Midbrain (tissue), 1 donor: ENCODE measurements around the gene NAV1.
"Not testable (repeated sequence)": the region's sequence is repeated elsewhere in the genome, so short reads cannot be mapped to it uniquely, and the experiment has no call there.

Experiments used
- DNase-seq: peaks from one replicate; lab custom pipeline; 2025; lab: John Stamatoyannopoulos, UW

Gene NAV1

DNA sequence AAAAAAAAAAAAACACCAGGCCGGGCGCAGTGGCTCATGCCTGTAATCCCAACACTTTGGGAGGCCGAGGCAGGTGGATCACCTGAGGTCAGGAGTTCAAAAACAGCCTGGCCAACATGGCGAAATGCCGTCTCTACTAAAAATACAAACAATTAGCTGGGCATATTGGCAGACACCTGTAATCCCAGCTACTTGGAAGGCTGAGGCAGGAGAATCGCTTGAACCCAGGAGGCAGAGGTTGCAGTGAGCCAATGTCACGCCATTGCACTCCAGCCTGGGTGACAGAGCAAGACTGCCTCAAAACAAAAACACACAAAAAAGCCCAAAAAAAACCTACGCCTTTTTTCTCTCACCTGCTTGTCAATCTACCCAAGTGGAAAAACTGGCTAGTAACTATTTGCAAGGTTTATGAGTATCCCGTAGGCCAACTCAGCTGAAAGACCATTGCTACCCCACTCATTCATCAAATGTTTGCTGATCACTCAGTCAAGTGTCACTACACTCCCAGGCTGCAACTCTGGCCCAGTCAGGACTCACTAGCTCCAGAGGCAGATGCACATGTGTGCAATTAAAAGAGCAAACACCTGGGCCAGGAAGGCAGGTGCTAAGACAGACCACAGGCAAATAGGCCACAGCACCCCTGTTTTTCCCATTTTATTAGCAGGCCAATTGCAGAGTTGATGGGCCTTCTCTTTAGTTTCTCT, 34.0 kb upstream of the NAV1 start:
- no peak for DNase-seq

DNA sequence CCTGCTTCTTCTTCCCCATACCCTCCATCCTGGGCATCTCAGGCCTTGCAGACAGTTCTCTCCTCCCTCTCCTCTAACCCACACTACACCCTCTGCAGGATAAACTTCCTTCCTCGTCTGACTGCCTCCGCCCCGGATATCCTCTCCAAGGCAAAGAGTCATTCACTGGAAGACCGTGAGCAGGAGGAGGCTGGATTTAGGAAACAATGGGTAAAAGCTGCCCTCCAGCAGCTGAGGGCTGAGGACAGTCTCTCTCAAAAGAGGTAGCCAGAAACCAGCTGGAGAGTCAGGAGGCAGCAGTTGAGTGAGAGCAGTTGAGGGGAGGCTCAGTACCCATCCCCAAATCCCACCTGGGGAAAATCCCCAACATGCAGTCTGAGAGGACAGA, 33.4 kb upstream of the NAV1 start:
- DNase-seq = no peak

DNA sequence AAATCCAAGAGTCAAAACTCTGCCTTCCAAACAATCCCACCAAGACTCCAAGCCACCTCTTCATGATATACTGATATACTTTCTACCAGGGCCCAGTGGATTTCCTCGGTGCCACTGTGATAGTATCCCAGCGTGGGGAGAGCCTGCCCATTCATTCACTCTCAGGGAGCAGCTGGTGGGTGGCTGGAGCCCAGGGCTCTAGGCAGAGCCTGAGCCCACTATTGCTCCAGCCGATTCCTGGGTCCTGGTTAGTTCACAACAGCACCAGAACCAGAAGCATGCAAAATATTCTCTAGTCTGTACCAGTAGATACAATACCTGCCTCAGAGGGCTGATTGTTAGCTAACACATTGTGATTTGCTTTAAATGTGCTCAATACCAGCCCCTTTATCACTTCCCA, 32.8 kb upstream of the NAV1 start:
- DNase-seq = no peak

DNA sequence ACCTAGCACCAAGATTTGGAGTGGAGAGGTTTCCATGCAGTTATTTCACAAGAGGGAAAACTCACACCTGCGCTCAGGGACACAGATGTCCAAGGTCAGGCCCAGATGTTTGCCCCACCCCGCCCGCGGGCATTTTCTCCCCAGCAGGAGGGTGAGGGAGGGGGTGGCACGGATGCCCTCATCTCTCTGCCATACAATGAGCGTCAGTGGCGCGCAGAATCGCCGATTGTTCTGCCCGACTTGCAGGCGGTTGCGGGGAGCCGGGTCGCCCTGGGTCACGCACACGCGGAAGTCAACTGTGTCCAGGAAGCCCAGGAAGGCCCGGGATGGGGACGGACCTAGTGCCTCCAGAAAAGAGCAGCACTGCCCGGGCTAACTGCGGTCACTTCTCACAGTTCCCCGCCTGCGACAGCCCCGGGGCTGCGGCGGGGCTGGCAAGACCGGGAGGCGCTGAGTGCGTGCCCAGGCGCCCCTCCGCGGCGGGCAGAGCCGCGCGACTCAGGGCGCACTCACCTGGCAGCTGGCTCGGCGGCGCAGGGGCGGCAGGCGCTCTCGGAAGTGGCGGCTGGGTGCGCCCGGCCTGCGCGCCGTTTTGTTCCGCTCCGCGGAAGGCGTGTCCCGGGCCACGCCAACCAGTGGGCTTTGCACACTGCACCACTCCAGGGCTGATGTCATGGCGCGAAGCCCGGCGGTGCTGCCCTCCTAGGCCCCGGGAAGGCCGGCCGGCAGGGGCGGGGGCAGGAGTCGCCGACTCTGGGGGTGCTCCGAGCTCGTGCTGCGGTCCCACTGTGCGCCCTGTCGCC, 32.2 kb upstream of the NAV1 start, which contains the start of gene CSRP1:
Gene CSRP1 (minus strand): TSS at position 567 of the 803 bp plus-strand sequence. CDS start 10,820 bp downstream, outside the sequence.
- peak; percentile 87 for DNase-seq

DNA sequence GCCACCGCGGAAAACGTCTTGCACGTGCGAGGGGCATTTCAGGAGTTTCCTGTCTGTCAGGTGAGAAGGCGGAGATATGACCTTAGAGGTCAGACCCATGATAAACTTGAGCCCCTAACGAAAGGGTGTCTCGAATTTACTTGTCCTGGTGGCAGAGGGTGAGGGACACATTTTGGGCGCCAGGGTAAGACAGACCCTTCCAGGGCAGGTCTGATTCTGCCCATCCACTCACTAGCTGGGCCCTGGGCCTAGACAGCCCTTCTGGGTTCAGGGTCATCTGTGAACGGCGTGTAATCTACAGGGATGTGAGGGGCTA, 31.6 kb upstream of the NAV1 start:
- DNase-seq = no peak

DNA sequence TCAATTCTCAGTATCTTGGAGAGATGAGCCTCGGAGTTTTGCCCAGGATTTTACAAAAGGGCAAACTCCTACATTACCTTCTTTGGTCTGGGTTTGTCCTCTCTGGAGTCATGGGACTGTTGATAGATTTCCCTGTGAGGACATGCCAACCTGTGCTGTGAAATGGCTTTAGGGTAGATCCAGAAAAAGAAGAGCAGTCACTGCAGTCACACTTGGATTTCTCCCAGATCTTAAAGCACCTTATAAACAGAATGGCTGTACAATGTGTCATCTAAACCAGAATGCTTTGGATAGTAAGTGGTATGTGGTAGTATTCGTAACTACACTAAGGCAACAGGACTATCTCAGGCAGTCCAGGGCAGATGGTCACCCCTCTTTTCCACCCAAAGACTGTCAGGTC, 30.1 kb upstream of the NAV1 start:
- no peak for DNase-seq

DNA sequence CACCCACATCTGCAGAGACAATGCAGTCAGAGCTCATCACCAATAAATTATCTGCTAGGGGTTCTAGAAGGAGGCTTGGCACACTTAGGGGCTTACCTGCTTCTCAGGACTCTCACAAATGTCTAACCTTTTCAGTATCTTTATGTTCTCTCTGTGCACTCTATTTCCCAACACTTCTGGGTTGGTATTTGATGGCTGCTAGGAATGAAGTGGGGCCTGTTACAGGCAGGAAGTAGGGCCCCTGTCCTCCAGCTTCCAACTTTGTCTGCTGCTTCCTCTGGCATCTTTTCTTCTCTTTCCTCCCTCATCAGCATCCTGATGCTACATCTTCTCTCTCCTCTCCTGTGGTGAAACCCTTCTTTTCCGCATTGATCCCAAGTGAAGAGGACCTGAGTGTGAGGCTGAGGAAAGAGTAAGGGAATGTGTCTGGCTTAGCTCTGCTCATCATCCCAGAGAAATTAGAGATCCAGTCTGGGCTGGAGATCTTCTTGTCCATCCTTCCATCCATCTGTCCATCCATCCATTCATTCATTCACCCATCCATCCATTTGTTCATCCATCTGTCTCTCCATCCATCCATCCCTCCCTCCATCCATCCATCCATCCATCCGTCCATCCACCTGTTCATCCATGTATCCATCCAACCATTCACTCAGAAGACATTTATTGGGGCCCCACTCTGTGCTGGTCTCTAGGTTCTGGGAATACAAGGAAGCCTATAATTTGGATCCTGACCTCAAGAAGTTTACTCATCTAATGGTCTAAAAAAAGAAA, 29.1 kb upstream of the NAV1 start:
- DNase-seq = no peak

DNA sequence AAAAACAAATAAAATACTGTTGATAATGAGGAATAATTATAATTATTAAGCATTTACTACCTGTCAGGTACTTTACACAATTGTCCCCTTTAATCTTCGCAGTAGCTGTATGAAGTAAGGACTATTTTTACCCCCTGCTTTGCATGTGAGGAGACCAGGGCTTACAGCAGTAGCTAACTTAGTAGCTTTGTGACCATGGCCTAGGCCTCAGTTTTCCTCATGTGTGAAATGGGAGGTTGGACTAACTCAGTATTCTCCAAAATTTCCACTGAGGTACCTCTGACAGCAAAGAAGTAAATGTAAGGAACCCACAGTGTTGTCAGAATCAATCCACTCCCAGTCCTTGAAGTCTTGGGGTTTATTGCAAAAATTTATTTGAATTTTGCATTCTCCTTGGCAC, 28.2 kb upstream of the NAV1 start:
- no peak for DNase-seq

DNA sequence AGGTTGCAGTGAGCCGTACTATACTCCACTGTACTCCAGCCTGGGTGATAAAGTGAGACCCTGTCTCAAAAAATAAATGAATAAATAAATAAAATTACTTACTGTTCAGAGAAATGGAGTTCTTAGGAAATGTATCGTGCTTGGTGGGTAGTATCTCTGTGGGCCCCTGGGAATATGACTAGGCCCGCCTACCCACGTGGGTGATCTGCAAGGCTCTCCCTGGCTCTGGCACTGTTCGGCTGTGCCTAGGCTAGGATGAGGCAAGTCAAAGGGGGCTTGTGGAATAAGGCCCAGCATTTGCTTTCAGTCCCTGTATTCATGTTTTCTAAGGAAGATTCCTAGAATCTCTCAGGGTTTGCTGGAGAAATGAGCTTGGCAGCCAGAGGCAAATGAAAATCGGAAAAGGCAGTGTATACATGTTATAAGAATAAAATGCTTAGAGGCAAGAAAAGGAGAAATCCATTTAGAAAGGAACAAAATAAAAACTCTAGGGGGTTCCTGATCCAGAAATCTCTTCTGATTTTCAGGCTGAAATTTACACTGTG, 27.5 kb upstream of the NAV1 start:
- no peak for DNase-seq

DNA sequence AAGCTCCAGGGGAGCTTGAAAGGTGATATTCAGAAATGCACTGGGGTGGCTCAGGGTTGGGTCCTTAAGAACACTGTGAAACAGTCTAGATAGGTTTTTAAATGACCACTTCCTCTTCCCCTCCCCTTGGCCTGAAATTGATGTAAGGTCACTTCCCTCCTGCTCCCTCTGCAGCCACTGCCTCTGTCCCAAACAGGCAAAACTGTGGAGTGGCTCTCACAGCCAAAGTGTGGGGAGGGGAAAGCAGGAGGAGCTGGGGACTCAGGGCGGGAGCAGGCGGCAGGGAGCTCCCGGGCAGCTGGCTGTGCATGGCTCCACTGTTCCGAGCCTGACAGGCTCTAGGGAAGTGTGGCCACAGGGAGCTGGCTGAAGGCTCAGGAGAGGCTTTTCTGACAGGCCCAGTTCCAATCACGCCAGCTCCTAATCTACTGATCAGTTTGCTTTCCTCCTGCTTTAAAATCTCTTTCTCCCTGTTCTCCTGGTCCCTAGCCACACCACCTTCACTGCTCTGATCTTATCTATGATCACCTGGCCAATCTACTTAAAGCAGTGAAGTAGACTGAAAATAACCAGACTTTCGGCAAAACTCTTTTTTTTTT, 26.9 kb upstream of the NAV1 start:
- DNase-seq = peak; percentile 77

DNA sequence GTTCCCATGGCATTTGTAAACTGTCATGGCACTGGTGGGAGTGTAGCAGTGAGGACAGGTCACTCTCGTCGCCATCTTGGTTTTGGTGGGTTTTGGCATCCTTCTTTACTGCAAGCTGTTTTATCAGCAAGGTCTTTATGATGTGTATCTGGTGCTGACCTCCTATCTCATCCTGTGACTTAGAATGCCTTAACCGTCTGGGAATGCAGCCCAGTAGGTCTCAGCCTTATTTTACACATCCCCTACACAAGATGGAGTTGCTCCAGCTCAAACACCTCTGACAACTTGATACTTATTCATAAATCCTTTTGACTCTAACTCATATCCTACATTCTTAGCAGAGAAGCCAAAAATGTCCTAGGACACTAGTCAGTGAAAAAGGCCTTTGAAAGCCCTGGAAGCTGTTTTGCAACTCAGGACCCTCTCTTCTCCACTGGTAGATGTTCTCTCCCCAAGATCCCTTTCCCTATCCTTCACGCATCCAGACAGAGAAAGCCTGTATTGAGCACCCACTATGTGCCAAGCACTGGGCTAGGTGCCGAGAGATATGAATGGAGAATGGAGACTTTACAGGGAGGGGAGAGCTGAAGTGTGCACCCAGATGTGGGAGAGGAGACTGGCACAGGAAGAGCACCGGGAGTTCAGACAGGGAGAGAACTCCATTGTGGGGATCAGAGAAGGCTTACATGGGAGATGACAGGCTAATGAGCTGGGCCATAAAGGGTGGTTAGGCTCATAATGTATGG, 25.3 kb upstream of the NAV1 start:
- peak; percentile 32 for DNase-seq

DNA sequence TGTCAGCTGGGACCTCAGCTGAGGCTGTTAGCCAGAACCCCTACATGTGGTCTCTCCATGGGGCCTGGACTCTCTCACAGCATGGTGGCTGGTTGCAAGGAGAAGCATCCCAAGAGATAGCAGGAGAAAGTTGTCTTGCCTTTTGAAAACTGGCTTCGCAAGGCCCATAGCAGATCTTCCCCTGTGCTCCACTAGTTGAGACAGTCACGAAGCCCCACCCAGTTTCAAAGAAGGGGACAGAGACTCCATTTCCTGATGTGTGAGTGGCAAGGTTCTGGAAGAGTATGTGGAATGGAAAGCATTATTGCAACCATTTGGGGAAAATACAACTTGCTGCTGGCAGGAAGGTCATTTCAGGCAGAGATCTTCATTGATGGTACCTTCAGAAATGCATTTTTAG, 24.5 kb upstream of the NAV1 start:
- no peak for DNase-seq

DNA sequence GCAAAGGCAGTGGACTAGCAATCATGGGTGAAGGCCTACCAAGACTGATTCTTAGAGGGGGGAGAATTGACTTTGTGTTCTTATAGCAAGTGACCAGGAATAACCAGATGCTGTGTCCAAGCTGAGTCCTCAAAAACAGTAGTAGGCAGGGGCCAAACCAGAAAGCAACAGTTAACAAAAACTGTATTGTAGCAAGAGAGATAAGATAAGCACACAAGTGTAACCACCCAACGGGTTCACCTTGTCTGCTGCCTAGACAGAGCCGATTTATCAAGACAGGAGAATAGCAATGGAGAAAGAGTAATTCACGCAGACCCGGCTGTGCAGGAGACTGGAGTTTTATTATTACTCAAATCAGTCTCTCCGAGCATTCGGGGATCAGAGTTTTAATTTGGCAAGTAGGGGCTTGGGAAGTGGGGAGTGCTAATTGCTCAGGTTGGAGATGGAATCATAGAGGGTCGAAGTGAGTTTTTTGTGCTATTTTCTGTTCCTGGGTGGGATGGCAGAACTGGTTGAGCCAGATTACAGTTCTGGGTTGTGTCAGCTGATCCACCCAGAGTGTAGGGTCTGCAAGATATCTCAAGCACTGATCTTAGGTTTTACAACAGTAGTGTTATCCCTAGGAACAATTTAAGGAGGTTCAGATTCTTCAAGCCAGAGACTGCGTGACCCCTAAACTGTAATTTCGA, 23.7 kb upstream of the NAV1 start:
- DNase-seq = no peak

DNA sequence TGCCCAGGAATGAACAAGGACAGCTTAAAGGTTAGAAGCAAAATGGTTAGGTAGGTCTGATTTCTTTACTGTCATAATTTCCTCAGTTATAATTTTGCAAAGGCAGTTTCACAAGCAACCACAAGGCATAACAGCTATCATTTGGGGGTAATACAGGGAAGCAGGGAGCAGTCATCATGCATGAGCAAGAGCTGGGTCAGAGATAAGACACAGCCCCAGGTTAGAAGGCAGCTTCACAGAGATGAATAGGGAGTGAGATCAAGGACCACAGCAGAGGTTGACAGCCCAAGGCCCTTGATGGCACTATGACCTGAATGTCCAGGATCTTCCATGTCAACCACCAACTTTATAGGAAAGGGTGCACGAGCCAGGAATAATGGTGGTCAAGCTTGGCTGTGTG, 23.0 kb upstream of the NAV1 start:
- DNase-seq = no peak

DNA sequence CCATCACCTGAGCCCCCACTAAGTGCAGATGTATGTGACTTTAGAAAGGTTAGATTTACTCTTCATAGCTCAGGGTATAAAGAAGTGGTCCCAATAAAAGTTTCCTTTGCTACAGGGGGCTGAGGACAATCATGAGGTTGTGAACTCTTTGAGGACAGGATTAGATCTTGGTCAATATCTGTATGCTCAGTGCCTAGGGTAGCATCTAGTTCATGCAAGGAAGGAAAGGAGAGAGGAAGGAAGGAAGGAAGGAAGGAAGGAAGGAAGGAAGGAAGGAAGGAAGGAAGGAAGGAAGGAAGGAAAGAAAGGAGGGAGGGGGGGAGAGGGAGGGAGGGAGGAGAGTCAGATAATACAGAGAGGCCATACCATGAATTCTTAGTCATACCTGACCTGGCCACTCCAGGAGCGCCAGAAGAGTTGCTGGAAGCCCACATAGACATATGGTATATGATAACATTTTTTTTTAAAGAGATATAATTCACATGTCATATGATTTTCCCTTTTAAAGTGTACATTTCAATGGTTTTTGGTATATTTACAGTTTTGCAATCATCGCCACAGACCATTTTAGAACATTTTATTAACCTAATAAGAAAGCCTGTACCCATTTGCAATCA, 22.3 kb upstream of the NAV1 start:
- DNase-seq = no peak

DNA sequence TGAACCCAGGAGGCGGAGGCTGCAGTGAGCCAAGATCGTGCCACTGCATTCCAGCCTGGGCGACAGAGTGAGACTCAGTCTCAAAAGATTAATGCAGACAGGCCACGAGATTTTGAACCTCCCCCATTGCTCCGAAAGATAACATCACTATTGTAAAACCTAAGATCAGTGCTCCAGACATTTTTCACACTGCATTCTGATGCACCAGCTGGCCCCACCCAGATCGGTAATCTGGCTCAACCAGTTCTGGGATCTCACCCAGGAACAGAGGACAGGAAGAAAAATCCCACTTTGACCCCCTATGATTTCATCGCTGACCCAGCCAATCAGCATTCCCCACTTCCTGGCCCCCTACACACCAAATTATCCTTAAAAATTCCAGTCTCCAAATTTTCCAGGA, 21.3 kb upstream of the NAV1 start:
- no peak for DNase-seq

DNA sequence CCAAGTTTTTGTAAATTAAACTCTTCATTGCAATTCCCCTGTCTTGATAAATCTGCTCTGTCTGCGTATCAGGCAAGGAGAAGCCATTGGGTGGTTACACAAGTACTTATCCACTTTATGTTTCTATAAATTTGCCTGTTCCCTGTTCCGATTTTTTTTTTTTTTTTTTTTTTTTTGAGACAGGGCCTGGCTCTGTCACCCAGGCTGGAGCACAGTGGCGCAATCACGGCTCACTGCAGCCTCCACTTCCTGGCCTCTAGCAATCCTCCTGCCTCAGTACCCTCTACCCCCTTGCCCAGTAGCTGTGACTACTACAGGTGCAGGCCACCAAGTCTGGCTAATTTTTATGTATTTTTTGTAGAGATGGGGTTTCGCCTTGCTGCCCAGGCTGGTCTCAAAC, 20.9 kb upstream of the NAV1 start:
- no peak for DNase-seq

DNA sequence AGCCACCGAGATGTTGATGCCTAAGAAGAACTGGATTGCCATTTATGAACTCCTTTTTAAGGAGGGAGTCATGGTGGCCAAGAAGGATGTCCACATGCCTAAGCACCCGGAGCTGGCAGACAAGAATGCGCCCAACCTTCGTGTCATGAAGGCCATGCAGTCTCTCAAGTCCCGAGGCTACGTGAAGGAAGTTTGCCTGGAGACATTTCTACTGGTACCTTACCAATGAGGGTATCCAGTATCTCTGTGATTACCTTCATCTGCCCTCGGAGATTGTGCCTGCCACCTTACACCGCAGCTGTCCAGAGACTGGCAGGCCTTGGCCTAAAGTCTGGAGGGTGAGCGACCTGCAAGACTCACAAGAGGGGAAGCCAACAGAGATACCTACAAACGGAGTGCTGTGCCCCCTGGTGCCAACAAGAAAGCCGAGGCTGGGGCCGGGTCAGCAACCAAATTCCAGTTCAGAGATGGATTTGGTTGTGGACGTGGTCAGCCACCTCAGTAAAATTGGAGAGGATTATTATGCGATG, 18.8 kb upstream of the NAV1 start:
- DNase-seq = not testable (repeated sequence)

DNA sequence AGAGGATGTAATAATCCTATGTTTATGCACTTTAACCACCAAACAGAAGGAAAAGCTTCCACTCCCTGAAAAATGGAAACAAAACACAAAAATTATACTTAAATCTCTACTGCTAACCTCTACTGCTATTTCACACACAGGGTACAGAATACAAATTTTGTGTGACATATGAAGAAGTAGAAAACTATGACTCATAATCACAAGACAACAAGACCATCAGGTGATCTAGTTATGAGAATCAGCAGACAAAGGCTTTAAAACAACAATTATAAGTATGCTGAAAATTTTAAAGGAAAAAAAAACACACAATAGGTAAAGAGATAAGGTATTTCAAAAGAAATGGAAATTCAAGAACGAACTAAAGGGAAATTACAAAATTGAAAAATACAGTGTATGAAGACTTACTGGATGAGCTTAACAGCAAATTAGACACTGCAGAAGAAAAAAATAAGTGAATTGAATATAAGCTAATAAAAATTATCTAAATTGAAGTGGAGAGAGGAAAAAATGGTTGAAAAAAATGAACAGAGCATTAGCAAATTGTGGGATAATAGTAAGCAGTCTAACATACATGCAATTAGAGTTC, 13.6 kb upstream of the NAV1 start:
- no peak for DNase-seq

DNA sequence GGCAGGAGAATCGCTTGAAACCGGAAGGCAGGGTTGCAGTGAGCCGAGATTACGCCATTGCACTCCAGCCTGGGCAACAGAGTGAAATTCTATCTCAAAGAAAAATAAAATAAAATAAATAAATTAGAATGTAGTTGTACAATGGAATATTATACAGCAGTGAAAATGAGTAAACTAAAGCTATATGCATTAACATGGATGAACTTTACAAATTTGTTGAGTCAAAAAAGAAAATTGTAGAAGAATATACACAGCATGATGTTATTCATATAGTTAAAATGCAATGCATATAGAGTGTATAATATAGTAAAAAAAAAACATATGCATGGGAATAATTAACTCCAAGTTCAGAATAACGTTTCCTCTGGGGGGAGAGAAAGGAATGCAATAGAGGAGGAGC, 11.0 kb upstream of the NAV1 start:
- DNase-seq = no peak
